22Rv1 (cell line): ENCODE data around the gene NLRP13.

Experiments used
- H3K27ac ChIP-seq: fragments of 450-650 bp; 2 replicates; pipeline ENCODE4 v1.5.1; 2017
- ZFX ChIP-seq: fragments of 450-650 bp; IDR thresholded peaks from 2 replicates; pipeline ENCODE4 v1.6.1; 2017; ENCODE audit warnings: antibody characterized with exemption, borderline replicate concordance
- TF ChIP-seq, protein P1 (sequence below): fragments of 450-650 bp; IDR thresholded peaks from 2 replicates; pipeline ENCODE4 v1.5.1; 2017; ENCODE audit warnings: mild to moderate bottlenecking

The NLRP13 gene

DNA sequence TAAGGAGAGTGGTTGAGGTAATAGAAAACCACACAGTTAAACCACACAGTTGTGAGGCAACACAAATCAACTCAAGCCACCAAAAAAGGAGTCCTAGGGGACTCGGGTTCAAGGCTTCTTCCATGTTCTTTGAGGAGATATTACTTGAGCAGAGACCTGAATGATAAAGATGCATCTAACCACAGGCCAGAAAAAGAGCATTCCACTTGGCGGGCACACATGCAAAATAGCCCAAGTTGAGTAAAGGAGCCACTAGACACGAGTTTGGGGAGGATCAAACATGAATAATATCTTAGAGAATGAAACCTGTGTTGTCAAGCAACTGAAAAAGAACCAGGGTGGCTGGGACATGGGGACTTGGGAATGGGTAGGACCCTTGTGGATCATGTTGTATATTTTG is 65.6 kb downstream of the NLRP13 start:
- H3K27ac ChIP-seq, result no peak overlapping the region
- TF ChIP-seq ZFX, result no peak
- TF ChIP-seq, protein P1, sequence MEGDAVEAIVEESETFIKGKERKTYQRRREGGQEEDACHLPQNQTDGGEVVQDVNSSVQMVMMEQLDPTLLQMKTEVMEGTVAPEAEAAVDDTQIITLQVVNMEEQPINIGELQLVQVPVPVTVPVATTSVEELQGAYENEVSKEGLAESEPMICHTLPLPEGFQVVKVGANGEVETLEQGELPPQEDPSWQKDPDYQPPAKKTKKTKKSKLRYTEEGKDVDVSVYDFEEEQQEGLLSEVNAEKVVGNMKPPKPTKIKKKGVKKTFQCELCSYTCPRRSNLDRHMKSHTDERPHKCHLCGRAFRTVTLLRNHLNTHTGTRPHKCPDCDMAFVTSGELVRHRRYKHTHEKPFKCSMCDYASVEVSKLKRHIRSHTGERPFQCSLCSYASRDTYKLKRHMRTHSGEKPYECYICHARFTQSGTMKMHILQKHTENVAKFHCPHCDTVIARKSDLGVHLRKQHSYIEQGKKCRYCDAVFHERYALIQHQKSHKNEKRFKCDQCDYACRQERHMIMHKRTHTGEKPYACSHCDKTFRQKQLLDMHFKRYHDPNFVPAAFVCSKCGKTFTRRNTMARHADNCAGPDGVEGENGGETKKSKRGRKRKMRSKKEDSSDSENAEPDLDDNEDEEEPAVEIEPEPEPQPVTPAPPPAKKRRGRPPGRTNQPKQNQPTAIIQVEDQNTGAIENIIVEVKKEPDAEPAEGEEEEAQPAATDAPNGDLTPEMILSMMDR, result no peak

DNA sequence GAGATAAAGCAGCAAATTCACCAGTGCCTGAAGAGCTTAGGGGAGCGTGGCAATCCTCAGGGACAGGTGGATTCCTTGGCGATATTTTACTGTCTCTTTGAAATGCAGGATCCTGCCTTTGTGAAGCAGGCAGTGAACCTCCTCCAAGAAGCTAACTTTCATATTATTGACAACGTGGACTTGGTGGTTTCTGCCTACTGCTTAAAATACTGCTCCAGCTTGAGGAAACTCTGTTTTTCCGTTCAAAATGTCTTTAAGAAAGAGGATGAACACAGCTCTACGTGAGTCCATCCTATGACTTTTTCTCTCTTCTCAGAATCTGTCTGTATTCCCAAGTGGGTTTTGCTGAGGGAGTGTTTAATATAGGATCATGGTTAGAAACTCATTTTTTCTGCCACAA is 73.2 kb downstream of the NLRP13 start:
- TF ChIP-seq ZFX, result no peak
- TF ChIP-seq, protein P1, result no peak
- H3K27ac ChIP-seq, result no peak overlapping the region

DNA sequence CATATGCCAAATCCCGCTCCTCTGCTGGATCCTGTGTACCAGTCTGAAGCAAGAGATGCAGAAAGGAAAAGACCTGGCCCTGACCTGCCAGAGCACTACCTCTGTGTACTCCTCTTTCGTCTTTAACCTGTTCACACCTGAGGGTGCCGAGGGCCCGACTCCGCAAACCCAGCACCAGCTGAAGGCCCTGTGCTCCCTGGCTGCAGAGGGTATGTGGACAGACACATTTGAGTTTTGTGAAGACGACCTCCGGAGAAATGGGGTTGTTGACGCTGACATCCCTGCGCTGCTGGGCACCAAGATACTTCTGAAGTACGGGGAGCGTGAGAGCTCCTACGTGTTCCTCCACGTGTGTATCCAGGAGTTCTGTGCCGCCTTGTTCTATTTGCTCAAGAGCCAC is 73.7 kb downstream of the NLRP13 start:
- TF ChIP-seq ZFX, result no peak
- TF ChIP-seq, protein P1, result no peak
- H3K27ac ChIP-seq, result no peak overlapping the region

DNA sequence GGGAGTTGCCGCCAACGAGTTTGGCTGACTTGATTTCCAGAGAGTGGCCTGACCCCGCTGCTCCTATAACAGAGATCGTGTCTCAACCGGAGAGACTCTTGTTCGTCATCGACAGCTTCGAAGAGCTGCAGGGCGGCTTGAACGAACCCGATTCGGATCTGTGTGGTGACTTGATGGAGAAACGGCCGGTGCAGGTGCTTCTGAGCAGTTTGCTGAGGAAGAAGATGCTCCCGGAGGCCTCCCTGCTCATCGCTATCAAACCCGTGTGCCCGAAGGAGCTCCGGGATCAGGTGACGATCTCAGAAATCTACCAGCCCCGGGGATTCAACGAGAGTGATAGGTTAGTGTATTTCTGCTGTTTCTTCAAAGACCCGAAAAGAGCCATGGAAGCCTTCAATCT is 74.2 kb downstream of the NLRP13 start:
- no peak for TF ChIP-seq ZFX
- TF ChIP-seq, protein P1, result no peak
- H3K27ac ChIP-seq, result no peak overlapping the region

DNA sequence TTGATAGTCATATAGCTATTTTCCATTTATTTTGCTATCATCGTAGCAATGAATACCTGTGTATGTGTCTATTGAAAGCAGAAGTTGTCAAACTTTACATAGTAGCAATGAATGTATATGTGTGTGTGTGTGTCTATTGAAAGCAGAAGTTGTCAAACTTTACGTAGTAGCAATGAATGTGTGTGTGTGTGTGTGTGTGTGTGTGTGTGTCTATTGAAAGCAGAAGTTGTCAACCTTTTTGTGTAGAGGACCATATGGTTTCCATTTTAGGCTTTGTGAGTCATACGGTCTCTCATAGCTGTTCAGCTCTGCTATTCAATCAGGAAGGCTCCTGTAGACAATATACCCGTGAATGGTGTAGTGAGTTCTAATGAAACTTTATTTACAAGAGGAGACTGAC is 75.0 kb downstream of the NLRP13 start:
- no peak overlapping the region for H3K27ac ChIP-seq
- TF ChIP-seq, protein P1, result no peak
- no peak for TF ChIP-seq ZFX

DNA sequence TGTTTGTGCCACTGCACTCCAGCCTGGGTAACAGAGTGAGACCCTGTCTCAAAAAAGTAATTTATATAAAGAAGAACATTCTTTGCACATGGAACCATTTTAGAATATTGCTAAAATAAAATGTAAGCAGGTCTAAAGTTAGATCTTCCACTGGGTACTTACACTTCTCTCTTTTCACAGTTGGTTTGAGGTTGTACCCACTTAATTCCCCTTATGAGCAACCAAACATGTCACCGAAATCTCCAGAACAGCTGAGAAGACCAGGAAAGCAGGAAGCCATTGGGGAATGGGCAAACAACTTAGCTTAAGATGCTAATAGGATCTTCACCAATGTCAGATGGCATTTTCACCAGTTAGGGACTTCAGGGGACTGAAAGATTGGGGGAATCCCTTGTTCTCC is 77.0 kb downstream of the NLRP13 start:
- TF ChIP-seq, protein P1, result no peak
- no peak for TF ChIP-seq ZFX
- no peak overlapping the region for H3K27ac ChIP-seq
